Fibroblast of gingiva (primary cell): ENCODE measurements around the gene POLE2.
A peak's percentile ranks its signal among the peaks of the same experiment; 100 is the strongest.
"Not testable (repeated sequence)": the region's sequence is repeated elsewhere in the genome, so short reads cannot be mapped to it uniquely, and the experiment has no call there.

Experiments used
- DNase-seq: peaks from one replicate; pipeline ENCODE4 v3.0.0-alpha.2; 2011; ENCODE audit warnings: low read depth

The POLE2 gene

GRCh38 chr14:49687942-49688700 is at the start of gene POLE2:
POLE2 (minus strand) TSS chr14:49688214; CDS start chr14:49688203, 11 bp downstream.
- DNase-seq = peak; percentile 59

GRCh38 chr14:49735669-49736068 is 47.7 kb upstream of the POLE2 start:
- DNase-seq = not testable (repeated sequence)

DNA sequence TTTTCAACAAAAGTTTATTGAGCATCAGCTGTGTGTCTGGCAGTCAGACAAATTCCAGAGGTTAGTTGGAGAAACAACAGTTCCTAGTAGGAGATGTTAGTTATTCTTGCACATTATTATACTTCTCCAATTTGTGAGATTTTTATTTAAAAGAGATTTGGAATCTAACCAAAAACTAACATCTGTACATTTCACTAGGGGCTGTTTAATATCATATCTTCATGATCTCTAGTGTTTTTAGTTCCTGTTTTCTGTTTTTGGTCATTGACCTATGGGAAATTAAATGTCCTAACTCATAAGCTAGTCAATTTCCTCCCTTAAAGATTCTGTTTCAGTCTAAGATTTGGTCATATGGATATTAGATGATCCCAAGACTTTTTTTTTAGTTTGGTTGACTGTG is 45.8 kb upstream of the POLE2 start:
- no peak for DNase-seq

GRCh38 chr14:49732896-49733295 is 44.9 kb upstream of the POLE2 start:
- no peak for DNase-seq

- DNase-seq = no peak
Measured at GRCh38 chr14:49727171-49727570, 39.2 kb upstream of the POLE2 start.

DNA sequence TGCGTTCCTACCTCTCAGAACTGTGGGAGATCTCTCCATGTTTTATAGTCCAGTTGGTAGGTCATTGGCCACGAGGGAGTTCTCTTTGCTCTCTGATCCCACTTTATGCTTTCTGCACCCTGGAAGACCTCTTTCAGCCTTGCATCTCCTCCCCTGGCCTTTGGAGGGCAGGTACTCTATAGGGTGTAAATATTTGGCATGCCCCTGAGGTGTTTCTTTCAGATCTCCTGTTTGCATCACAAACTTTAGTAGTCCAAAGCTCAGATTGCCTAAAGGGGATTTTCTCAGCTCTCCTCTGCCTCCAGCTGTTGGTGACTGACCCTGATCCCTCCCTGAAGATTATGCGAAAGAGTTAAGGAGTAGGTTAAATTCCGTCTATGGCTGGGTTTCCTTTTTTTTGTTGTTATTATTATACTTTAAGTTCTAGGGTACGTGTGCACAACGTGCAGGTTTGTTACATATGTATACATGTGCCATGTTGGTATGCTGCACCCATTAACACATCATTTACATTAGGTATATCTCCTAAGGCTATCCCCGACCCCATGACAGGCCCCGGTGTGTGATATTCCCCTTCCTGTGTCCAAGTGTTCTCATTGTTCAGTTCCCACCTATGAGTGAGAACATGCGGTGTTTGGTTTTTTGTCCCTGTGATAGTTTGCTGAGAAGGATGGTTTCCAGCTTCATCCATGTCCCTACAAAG is 33.9 kb upstream of the POLE2 start:
- not testable (repeated sequence) for DNase-seq

DNA sequence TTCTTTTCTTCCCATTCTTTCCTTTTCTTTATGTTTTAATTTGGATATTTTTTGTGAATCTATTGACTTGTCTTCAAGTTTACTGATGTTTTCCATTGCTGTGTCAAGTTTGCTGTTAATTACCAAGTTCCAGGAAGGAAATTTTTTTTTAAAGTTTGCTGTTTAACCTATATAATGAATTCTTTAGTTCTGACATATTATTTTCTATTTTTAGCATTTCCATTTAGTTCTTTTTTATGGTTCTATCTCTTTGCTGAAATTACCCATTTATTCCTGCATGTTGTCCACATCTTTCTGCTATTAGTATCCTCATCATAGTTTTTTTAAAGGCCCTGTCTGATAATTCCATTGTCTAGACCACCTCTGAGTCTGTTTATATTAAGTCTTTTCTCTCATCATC is 32.7 kb upstream of the POLE2 start:
- DNase-seq = no peak

DNA sequence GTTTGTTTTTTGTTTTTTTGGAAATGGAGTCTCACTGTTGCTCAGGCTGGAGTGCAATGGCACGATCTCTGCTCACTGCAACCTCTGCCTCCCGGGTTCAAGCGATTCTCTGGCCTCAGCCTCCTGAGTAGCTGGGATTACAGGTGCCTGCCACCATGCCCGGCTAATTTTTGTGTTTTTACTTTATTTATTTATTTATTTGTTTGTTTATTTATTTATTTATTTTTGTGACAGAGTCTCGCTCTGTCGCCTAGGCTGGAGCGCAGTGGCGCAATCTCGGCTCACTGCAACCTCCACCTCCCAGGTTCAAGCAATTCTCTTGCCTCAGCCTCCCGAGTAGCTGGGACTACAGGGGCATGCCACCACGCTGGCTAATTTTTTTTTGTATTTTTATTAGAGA is 23.0 kb upstream of the POLE2 start:
- DNase-seq = not testable (repeated sequence)

- not testable (repeated sequence) for DNase-seq
Measured at GRCh38 chr14:49704471-49704870, 16.5 kb upstream of the POLE2 start.

DNA sequence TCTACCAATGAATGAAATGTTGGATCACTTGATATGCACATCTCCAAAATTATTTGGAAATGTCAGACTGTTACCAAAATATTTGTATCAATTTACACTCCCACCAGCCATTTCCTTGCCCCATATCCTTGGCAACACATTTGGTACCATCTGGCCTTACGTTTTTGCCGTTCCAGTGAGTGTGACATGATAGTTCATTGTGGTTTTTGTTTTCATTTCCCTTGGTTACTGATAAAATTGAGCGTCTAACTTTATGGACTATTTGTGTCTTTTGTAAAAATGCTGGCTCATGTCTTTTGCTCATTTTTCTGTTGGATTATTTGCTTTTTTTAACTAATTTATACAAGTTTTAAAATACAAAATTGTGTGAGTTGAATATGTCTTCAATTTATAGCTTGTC is 16.0 kb upstream of the POLE2 start:
- peak; percentile 95 for DNase-seq

DNA sequence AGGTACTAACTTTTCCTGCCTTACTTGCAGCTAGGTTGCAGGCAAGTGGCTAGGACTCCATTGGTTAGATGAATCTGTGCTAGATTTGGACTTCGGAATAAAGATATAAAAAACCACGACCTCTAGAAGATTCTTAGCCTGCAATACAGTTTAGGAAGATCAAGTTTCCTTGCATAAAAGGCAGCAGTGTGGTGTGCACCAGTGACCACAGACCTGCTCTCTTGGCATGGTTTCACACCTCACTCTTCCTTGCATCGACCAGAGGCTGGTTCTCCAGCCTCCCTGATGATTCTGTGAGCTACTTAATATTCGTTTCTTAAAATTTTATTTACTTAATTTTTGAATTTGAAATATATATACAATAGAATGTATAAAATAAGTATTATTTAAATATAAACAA is 14.7 kb upstream of the POLE2 start:
- no peak for DNase-seq

GRCh38 chr14:49693735-49694124 is 5.7 kb upstream of the POLE2 start:
- not testable (repeated sequence) for DNase-seq

DNA sequence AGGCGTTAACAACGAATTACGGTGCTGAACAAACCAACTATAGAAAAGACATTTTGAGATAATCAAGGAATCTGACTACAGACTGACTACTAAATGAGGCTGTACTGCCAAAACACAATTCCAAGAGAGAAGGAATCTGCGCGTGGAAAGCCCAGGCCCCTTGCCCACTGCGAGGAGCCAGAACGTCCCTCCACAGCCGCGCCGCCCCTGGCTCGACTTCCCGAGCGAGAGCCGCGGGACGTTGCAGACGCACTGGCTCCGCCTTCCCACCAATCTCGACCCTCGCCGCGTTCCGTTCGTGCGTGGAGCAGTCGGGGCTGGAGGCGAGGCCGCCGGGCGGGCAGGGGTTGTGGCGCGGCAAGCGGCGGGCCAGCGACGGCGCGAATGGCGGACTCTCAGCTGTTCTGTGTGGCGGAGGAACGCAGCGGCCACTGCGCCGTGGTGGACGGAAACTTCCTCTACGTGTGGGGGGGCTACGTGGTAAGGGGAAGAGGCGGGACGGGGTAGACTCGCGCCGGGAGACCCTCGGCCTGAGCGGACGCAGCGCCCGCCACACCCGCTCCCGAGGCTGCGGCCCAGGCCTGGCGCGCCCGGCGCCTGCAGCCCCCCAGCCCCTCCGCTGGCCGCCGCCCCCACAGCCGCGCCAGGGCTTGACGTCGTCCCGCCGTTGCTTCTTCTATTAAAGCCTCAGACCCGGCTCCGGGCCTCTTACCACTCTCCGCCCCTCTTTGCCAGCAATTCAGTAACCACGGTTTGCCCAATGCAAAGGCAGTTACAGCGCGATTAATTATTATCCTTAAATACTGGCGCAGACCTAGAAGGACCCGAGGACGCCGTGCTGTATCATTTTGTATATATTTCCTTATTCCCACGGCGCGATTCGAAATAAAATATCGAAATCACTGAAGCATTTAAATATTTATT is 5.1 kb upstream of the POLE2 start, which contains the start of gene KLHDC1:
KLHDC1 (plus strand) TSS at position 310 of the 924 bp plus-strand sequence; CDS start at position 385, 75 bp downstream.
- peak; percentile 82 for DNase-seq

DNA sequence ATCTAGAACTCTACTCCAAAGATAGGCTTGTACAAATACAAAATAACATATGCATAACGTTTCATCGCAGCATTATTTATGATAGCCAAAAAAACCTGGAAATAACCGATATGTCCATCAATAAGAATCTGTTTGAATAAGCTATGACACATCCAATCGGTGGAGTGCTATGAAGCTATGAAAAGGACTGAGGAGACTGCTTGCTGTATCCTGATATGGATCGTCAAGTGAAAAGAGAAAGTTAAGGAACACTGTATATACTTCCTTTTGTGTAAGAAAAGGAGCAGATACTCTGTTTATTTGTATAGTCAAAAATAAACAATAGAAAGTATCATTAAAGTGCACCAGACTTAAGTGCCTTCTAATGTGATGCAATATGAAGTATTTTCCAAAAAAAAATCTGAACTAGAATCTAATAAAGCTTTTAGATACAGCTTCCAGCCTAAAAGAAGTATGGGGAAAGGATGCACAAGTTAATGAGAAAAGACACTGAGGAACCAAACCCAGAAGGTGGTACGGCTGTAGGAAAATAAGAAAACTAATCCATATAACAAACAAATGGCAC is 4.3 kb upstream of the POLE2 start:
- peak; percentile 13 for DNase-seq

- DNase-seq = no peak
Measured at GRCh38 chr14:49691031-49691430, 3.0 kb upstream of the POLE2 start.

GRCh38 chr14:49688701-49689030 is 652 bp upstream of the POLE2 start:
- no peak for DNase-seq

GRCh38 chr14:49686425-49686824 is 1.6 kb downstream of the POLE2 start:
- DNase-seq = no peak

- no peak for DNase-seq
Measured at GRCh38 chr14:49679271-49679670, 8.7 kb downstream of the POLE2 start.

DNA sequence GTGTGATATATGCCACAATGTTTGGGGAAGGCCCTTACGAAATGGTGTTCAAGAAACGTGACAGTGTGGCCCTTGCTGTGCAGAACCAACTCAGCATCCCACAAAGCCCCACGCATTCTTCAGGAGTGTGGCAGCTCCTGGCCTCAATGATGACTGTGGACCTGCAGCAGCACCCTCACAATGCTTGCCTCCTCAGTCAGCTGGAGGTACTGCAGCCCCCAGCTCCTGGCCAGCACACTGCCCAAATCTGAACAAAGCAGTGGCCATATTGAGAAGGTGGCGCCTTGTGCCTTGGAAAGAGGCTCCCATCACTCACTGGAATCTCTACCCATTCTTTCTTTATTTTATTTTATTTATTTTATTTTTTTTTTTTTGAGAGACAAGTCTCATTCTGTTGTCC is 10.4 kb downstream of the POLE2 start:
- DNase-seq = no peak

- no peak for DNase-seq
Measured at GRCh38 chr14:49673586-49673985, 14.4 kb downstream of the POLE2 start.

GRCh38 chr14:49670475-49670874 is 17.5 kb downstream of the POLE2 start:
- no peak for DNase-seq
